ENCODE results near the gene CEBPA.

- TF ChIP-seq CTCF (IDR thresholded peaks at IDR 0.05; ENCODE audit: low read depth, low read length) (no peak), EZH2phosphoT487 (IDR thresholded peaks at IDR 0.05; ENCODE audit: low read depth) (no peak)
Observed at GRCh38 chr19:33295621-33296487, 6.5 kb downstream of the CEBPA start.
